Neural progenitor cell (in vitro differentiated cells): Measurements from ENCODE around the gene SLC25A27. TPM values are rescaled to one million over a fixed set of nuclear protein-coding genes. Genes with fewer than 3 reads are reported as not detected.
A peak's percentile ranks its signal among the peaks of the same experiment; 100 is the strongest.

ENCODE experiments used
- DNase-seq: peaks from one replicate; pipeline ENCODE4 v3.0.0-alpha.2; 2016; ENCODE audit warnings: low spot score
- H2AFZ ChIP-seq: fragments of 200-600 bp; sonication (generic); replicated peaks from 2 replicates; pipeline ENCODE4 v1.6.1; 2016; ENCODE audit warnings: antibody characterized with exemption
- H3F3A ChIP-seq: fragments of 200-600 bp; sonication (generic); 2 replicates; pipeline ENCODE4 v1.6.1; 2016; ENCODE audit warnings: antibody characterized with exemption, low read depth
- H3K27ac ChIP-seq: fragments of 200-600 bp; sonication (generic); 2 replicates; pipeline ENCODE4 v1.5.1; 2016; ENCODE audit warnings: mild to moderate bottlenecking
- H3K27me3 ChIP-seq: fragments of 200-600 bp; sonication (generic); 2 replicates; pipeline ENCODE4 v1.6.1; 2016; ENCODE audit warnings: mild to moderate bottlenecking, moderate library complexity
- H3K36me3 ChIP-seq: fragments of 200-600 bp; sonication (generic); 2 replicates; pipeline ENCODE4 v1.5.1; 2016
- H3K4me1 ChIP-seq: fragments of 200-600 bp; sonication (generic); 2 replicates; pipeline ENCODE4 v1.6.1; 2016; ENCODE audit warnings: mixed run types
- H3K4me2 ChIP-seq: fragments of 200-600 bp; sonication (generic); 2 replicates; pipeline ENCODE4 v1.6.1; 2016
- H3K4me3 ChIP-seq: fragments of 200-600 bp; sonication (generic); 2 replicates; pipeline ENCODE4 v1.5.1; 2016
- H3K79me2 ChIP-seq: fragments of 200-600 bp; sonication (generic); 2 replicates; pipeline ENCODE4 v1.6.1; 2016; ENCODE audit warnings: low read depth
- H3K9ac ChIP-seq: fragments of 200-600 bp; sonication (generic); 2 replicates; pipeline ENCODE4 v1.6.1; 2016
- H3K9me3 ChIP-seq: fragments of 200-600 bp; sonication (generic); 2 replicates; pipeline ENCODE4 v1.5.1; 2016; ENCODE audit warnings: low read depth
- H4K20me1 ChIP-seq: fragments of 200-600 bp; sonication (generic); 2 replicates; pipeline ENCODE4 v1.6.1; 2016; ENCODE audit warnings: low read depth
- H3K27ac Mint-ChIP-seq: 3 replicates; pipeline ENCODE4 v1.8.0; 2021; ENCODE audit warnings: mixed read lengths
- H3K27me3 Mint-ChIP-seq: 2 replicates; pipeline ENCODE4 v1.8.0; 2022; ENCODE audit warnings: low read depth, mild to moderate bottlenecking, inconsistent platforms, moderate library complexity, mixed read lengths; ENCODE audit not compliant: insufficient read depth
- H3K36me3 Mint-ChIP-seq: 3 replicates; pipeline ENCODE4 v1.8.0; 2021; ENCODE audit warnings: mixed read lengths
- H3K4me1 Mint-ChIP-seq: 3 replicates; pipeline ENCODE4 v1.8.0; 2021; ENCODE audit warnings: mixed read lengths
- H3K4me3 Mint-ChIP-seq: 3 replicates; pipeline ENCODE4 v1.8.0; 2021; ENCODE audit warnings: mild to moderate bottlenecking, moderate library complexity, mixed read lengths
- H3K9me3 Mint-ChIP-seq: 3 replicates; pipeline ENCODE4 v1.8.0; 2020; ENCODE audit warnings: mixed read lengths
- EZH2 ChIP-seq: fragments of 200-600 bp; sonication (generic); IDR thresholded peaks from 2 replicates; pipeline ENCODE4 v1.6.1; 2017; ENCODE audit warnings: antibody characterized with exemption, mild to moderate bottlenecking, moderate library complexity
- EZH2phosphoT487 ChIP-seq: fragments of 200-600 bp; sonication (generic); IDR thresholded peaks from 2 replicates; pipeline ENCODE4 v1.6.1; 2017; ENCODE audit warnings: antibody characterized with exemption
- total RNA-seq: library from RNA; depleted of rRNA; stranded (reverse); fragments of >200 nt; gene quantifications from 2 replicates; pipeline ENCODE4 v1.2.3, GENCODE V29; 2015; ENCODE audit warnings: low replicate concordance
- TF ChIP-seq, protein P1 (sequence below): fragments of 200-600 bp; sonication (generic); IDR thresholded peaks from 2 replicates; pipeline ENCODE4 v1.5.1; 2017; ENCODE audit warnings: antibody characterized with exemption, mild to moderate bottlenecking

Gene SLC25A27
- total RNA-seq, result 25.9 and 47.7 TPM in 2 replicates

GRCh38 chr6:46652603-46653438, at the start of gene SLC25A27, which contains the start of gene CYP39A1:
Gene SLC25A27, plus strand, starts transcription at chr6:46652975. Its CDS starts 218 bp downstream, at chr6:46653193.
Gene CYP39A1, minus strand, starts transcription at chr6:46652818. Its CDS starts 236 bp downstream, at chr6:46652582.
- peaks cover 18% of the 10 kb centered on the region for H3K27me3 ChIP-seq
- H3K9me3 ChIP-seq, result no peaks in the 10 kb centered on the region
- H3K4me1 ChIP-seq, result peaks cover 22% of the 10 kb centered on the region
- peak within 1 kb of the TSS; percentile 94 for H3K4me3 Mint-ChIP-seq
- H3K36me3 Mint-ChIP-seq, result no peaks in the 10 kb centered on the region
- H3K4me3 ChIP-seq, result peak within 1 kb of the TSS; percentile 85
- TF ChIP-seq, protein P1, sequence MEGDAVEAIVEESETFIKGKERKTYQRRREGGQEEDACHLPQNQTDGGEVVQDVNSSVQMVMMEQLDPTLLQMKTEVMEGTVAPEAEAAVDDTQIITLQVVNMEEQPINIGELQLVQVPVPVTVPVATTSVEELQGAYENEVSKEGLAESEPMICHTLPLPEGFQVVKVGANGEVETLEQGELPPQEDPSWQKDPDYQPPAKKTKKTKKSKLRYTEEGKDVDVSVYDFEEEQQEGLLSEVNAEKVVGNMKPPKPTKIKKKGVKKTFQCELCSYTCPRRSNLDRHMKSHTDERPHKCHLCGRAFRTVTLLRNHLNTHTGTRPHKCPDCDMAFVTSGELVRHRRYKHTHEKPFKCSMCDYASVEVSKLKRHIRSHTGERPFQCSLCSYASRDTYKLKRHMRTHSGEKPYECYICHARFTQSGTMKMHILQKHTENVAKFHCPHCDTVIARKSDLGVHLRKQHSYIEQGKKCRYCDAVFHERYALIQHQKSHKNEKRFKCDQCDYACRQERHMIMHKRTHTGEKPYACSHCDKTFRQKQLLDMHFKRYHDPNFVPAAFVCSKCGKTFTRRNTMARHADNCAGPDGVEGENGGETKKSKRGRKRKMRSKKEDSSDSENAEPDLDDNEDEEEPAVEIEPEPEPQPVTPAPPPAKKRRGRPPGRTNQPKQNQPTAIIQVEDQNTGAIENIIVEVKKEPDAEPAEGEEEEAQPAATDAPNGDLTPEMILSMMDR, result no peak
- TF ChIP-seq EZH2phosphoT487 (no peak), EZH2 (peak; percentile 44)
- peaks cover 14% of the 10 kb centered on the region for H3K79me2 ChIP-seq
- no peaks in the 10 kb centered on the region for H3F3A ChIP-seq
- no peaks in the 10 kb centered on the region for H3K9me3 Mint-ChIP-seq
- peak within 1 kb of the TSS; percentile 90 for H3K4me2 ChIP-seq
- H3K36me3 ChIP-seq, result no peaks in the 10 kb centered on the region
- H3K9ac ChIP-seq, result peak within 1 kb of the TSS; percentile 29
- peaks cover 11% of the 10 kb centered on the region for H4K20me1 ChIP-seq
- peak; percentile 97 for DNase-seq
- H3K27ac ChIP-seq, result no peak within 1 kb of the TSS
- H2AFZ ChIP-seq, result peak within 1 kb of the TSS; percentile 98
- H3K27me3 Mint-ChIP-seq, result no peaks in the 10 kb centered on the region
- peak within 1 kb of the TSS; percentile 44 for H3K27ac Mint-ChIP-seq
- peaks cover 20% of the 10 kb centered on the region for H3K4me1 Mint-ChIP-seq

GRCh38 chr6:46605091-46605797, 47.5 kb upstream of the SLC25A27 start:
- Histone ChIP-seq H3K4me1 (no peaks in the 10 kb centered on the region), H4K20me1 (no peaks in the 10 kb centered on the region), H3K4me2 (no peak overlapping the region), H3K27me3 (no peaks in the 10 kb centered on the region), H3K4me3 (no peak overlapping the region), H3K9ac (no peak overlapping the region), H3F3A (no peaks in the 10 kb centered on the region), H3K27ac (no peak overlapping the region), H3K36me3 (no peaks in the 10 kb centered on the region), H3K79me2 (no peaks in the 10 kb centered on the region), H2AFZ (no peak overlapping the region), H3K9me3 (no peaks in the 10 kb centered on the region)
- no peak for DNase-seq
- Mint-ChIP-seq H3K27ac (no peak overlapping the region), H3K9me3 (no peaks in the 10 kb centered on the region), H3K4me1 (no peaks in the 10 kb centered on the region), H3K36me3 (no peaks in the 10 kb centered on the region), H3K27me3 (no peaks in the 10 kb centered on the region), H3K4me3 (no peak overlapping the region)
- TF ChIP-seq EZH2phosphoT487 (no peak), EZH2 (no peak)
- TF ChIP-seq, protein P1, result no peak

DNA sequence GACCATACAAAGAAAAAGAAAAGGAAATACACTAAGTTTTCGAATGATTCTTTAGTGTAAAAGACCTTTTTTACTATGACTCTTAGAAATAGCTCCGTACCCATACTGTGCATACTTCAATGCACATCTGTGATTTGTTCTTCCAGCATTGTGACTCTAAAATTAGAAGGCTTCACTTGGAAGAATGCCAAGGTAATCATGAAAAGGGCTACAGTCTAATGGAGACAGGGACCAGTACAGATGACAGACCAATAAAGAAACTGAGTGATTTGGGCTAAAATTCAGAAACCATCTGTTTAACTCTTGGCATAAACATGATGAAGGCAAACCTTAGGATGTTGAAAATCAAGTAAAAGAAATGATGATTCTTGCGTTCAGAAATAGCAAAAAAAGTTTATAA, 46.4 kb upstream of the SLC25A27 start:
- TF ChIP-seq EZH2 (no peak), EZH2phosphoT487 (no peak)
- TF ChIP-seq, protein P1, result no peak
- H3K4me1 Mint-ChIP-seq, result no peaks in the 10 kb centered on the region
- no peak overlapping the region for H2AFZ ChIP-seq
- no peak overlapping the region for H3K27ac ChIP-seq
- H3K27me3 ChIP-seq, result no peaks in the 10 kb centered on the region
- no peaks in the 10 kb centered on the region for H3K4me1 ChIP-seq
- no peaks in the 10 kb centered on the region for H3K79me2 ChIP-seq
- H3K27ac Mint-ChIP-seq, result no peak overlapping the region
- no peaks in the 10 kb centered on the region for H3K36me3 Mint-ChIP-seq
- no peaks in the 10 kb centered on the region for H4K20me1 ChIP-seq
- H3K4me3 Mint-ChIP-seq, result no peak overlapping the region
- no peaks in the 10 kb centered on the region for H3K27me3 Mint-ChIP-seq
- no peak overlapping the region for H3K4me2 ChIP-seq
- no peaks in the 10 kb centered on the region for H3K9me3 ChIP-seq
- H3K9me3 Mint-ChIP-seq, result no peaks in the 10 kb centered on the region
- H3K9ac ChIP-seq, result no peak overlapping the region
- DNase-seq, result no peak
- H3K4me3 ChIP-seq, result no peak overlapping the region
- no peaks in the 10 kb centered on the region for H3K36me3 ChIP-seq
- H3F3A ChIP-seq, result no peaks in the 10 kb centered on the region
